Lung (tissue), 12 donors: ENCODE results near the gene KRTAP20-2. TPM values are rescaled to one million over a fixed set of nuclear protein-coding genes. Genes with fewer than 3 reads are reported as not detected.

Experiments
- ATAC-seq: fragments of 200-7000 bp; cut with Tn5 transposase; one replicate; pipeline ENCODE4 v1.9.1; 2020; ENCODE audit warnings: moderate number of reproducible peaks; ENCODE audit not compliant: insufficient read depth, low FRiP score
- DNase-seq, 3 donors: peaks; one replicate each; pipeline ENCODE4 v3.0.0-alpha.2; 2013 to 2017
- H3K27ac ChIP-seq, 2 donors: one replicate each; pipeline ENCODE4 v1.5.1; 2013; ENCODE audit warnings: mild to moderate bottlenecking in 2 of 2, moderate library complexity in 2 of 2, control low read depth in 1 of 2, inconsistent platforms in 1 of 2, low read depth in 1 of 2, low read length in 1 of 2
- H3K27me3 ChIP-seq, 3 donors: one replicate each; pipeline ENCODE4 v1.5.1; 2013; ENCODE audit warnings: low read length in 2 of 3; ENCODE audit not compliant: control insufficient read depth in 3 of 3, insufficient read depth in 3 of 3
- H3K36me3 ChIP-seq, 4 donors: one replicate each; pipeline ENCODE4 v1.5.1; 2013; ENCODE audit warnings: low read length in 4 of 4, mild to moderate bottlenecking in 1 of 4, moderate library complexity in 1 of 4; ENCODE audit not compliant: control insufficient read depth in 4 of 4, insufficient read depth in 4 of 4
- H3K4me1 ChIP-seq, 5 donors: one replicate each; pipeline ENCODE4 v1.5.1; 2013; ENCODE audit warnings: low read length in 5 of 5, mild to moderate bottlenecking in 2 of 5, moderate library complexity in 1 of 5; ENCODE audit not compliant: control insufficient read depth in 5 of 5, insufficient read depth in 5 of 5
- H3K4me3 ChIP-seq: one replicate; pipeline ENCODE4 v1.5.1; 2013; ENCODE audit warnings: mild to moderate bottlenecking, control low read depth, moderate library complexity
- H3K9ac ChIP-seq, 2 donors: one replicate each; pipeline ENCODE4 v1.5.1; 2013; ENCODE audit warnings: low read length in 2 of 2, control low read depth in 1 of 2; ENCODE audit not compliant: insufficient read depth in 1 of 2
- H3K9me3 ChIP-seq, 4 donors: one replicate each; pipeline ENCODE4 v1.5.1; 2013; ENCODE audit warnings: low read length in 3 of 4, mild to moderate bottlenecking in 1 of 4, moderate library complexity in 1 of 4; ENCODE audit not compliant: control insufficient read depth in 4 of 4, insufficient read depth in 3 of 4
- WGBS, 2 donors: extraction: QIAGEN DNeasy Blood & Tissue Kit; methylation state at CpG; one replicate each; pipeline ENCODE4 v1.1.7; 2013; 5-methylcytosine and 5-hydroxymethylcytosine counted together
- polyA plus RNA-seq, 2 donors: library from polyadenylated mRNA; stranded (reverse); fragments of 200-250 nt; gene quantifications; one replicate each; pipeline ENCODE4 v1.2.1, GENCODE V29; 2013
- total RNA-seq, 2 donors: library from RNA; depleted of rRNA in 1 of 2; stranded (reverse); fragments of >200 nt in 1 of 2; gene quantifications; one replicate each; pipeline ENCODE4 v1.2.1, GENCODE V29; 2014 to 2021
- TF ChIP-seq, protein P1 (sequence below): IDR thresholded peaks from 2 replicates; pipeline ENCODE4 v1.5.1; 2012; ENCODE audit warnings: mild to moderate bottlenecking; ENCODE audit errors: control extremely low read depth, extremely low read depth
- donor health status: control.
- donor health status: control.
- donor health status: Bipolar disorder and iron deficiency.
- donor health status: healthy.
- donor health status: DM: yes; HTN: yes; CAD: no.

Gene KRTAP20-2
- total and polyA plus RNA-seq, 4 donors, result not detected

DNA sequence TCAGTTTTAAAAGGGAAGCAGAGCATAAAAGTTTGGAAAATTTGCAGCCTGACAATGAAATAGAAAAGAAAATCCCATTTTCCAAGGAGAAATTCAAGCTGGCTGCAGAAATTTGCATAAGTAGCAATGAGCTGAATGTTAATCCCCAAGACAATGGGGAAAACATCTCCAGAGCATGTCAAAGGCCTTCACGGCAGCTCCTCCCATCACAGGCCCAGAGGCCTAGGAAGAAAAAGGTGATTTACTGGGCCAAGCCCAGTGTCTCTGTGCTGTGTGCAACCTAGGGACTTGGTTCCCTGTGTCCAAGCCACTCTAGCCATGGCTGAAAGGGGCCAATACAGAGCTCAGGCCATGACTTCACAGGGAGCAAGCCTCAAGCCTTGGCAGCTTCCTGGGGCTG is 33.8 kb downstream of the KRTAP20-2 start:
- no peak overlapping the region for H3K4me3 ChIP-seq
- TF ChIP-seq, protein P1, sequence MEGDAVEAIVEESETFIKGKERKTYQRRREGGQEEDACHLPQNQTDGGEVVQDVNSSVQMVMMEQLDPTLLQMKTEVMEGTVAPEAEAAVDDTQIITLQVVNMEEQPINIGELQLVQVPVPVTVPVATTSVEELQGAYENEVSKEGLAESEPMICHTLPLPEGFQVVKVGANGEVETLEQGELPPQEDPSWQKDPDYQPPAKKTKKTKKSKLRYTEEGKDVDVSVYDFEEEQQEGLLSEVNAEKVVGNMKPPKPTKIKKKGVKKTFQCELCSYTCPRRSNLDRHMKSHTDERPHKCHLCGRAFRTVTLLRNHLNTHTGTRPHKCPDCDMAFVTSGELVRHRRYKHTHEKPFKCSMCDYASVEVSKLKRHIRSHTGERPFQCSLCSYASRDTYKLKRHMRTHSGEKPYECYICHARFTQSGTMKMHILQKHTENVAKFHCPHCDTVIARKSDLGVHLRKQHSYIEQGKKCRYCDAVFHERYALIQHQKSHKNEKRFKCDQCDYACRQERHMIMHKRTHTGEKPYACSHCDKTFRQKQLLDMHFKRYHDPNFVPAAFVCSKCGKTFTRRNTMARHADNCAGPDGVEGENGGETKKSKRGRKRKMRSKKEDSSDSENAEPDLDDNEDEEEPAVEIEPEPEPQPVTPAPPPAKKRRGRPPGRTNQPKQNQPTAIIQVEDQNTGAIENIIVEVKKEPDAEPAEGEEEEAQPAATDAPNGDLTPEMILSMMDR, result no peak
- DNase-seq, result no peak
- 71 to 95% methylated on average over 1 of the region's 1 CpG for WGBS, 2 donors
- H3K36me3 ChIP-seq, result no peaks in the 10 kb centered on the region
- H3K9ac ChIP-seq, result no peak overlapping the region
- peaks cover 0 to 5% (median 1%) of the 10 kb centered on the region in 4 donors for H3K9me3 ChIP-seq
- no peaks in the 10 kb centered on the region for H3K27me3 ChIP-seq
- no peaks in the 10 kb centered on the region for H3K4me1 ChIP-seq
- no peak for ATAC-seq
- no peak overlapping the region for H3K27ac ChIP-seq

DNA sequence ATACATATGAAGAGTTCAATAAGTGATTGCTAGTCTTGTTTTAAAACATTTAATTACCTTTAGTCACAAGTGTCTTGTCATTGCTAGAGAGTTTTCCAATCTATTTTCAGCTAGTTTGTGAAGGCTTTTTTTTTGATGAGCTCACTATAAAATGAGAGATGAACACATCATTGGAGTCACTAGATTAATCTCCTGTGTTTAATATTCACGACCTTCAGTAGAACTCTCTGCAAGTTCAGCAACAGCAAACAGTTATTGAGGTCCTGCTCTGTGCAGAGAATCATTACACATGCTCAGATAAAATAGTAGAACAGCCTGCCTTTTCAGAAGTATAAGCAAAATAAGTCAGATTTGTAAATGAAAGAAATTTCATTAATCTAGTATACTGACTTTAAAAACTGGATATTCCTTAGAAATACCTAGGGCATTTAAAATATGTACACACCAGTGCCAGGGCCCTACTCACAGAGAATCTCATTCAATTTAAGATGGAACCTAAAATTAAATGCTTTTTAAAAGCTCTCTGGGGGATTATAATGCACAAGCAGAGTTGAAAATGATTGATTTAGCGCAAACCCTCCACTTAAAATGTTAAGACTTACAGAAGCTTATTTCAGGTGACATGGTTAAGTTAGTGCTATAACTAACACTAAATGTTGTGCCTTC is 38.1 kb downstream of the KRTAP20-2 start:
- Histone ChIP-seq H3K9ac (no peak overlapping the region), H3K9me3 (peaks cover 0 to 5% (median 0%) of the 10 kb centered on the region in 4 donors), H3K4me1 (no peaks in the 10 kb centered on the region), H3K27me3 (no peaks in the 10 kb centered on the region), H3K27ac (no peak overlapping the region), H3K36me3 (no peaks in the 10 kb centered on the region), H3K4me3 (no peak overlapping the region)
- TF ChIP-seq, protein P1, result no peak
- DNase-seq, result no peak
- ATAC-seq, result no peak
- WGBS, 2 donors, result 81 to 82% methylated on average over 2 of the region's 2 CpGs

DNA sequence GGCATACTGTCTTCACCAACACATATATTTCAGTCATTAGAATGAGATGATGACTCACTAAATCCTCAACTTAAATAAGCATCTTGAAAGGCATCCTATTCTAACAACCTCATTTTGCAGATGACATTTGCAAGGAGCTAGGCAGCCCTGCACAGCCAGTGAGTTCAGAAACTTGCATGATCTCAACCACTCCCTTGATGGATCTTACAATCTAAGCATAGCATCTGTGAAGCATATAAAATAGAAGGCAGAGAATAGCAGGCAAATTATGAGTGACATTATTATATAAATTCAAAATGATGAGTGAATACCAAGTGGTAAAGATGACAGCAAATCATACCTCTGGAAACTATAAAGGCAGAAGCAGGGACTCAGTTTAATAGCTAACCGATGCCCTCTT is 39.3 kb downstream of the KRTAP20-2 start:
- H3K27me3 ChIP-seq, result no peaks in the 10 kb centered on the region
- H3K4me3 ChIP-seq, result no peak overlapping the region
- WGBS, 2 donors, result 73 to 79% methylated on average over 1 of the region's 1 CpG
- no peak overlapping the region for H3K27ac ChIP-seq
- no peak overlapping the region for H3K9ac ChIP-seq
- ATAC-seq (no peak), DNase-seq (no peak)
- TF ChIP-seq, protein P1, result no peak
- no peaks in the 10 kb centered on the region for H3K4me1 ChIP-seq
- no peaks in the 10 kb centered on the region for H3K9me3 ChIP-seq
- no peaks in the 10 kb centered on the region for H3K36me3 ChIP-seq

DNA sequence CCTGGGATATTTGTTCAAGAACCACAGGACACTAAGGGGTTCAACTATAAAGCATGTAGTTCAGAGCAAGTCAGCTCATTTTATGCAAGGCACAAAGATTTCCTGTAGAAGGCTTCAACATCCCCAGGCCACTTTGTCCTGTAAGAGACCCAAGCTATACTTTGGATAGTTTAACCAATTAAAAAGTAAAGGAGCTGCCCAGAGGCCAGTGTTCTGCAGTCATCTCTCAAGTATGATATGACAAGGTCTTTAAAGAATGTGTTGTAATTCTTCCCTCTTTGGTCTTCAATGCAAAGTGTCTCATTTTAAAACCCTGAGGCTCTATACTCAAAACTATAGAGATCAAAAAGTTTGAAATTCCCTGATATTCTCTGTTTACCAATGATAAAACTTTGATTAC is 41.7 kb downstream of the KRTAP20-2 start:
- TF ChIP-seq, protein P1, result no peak
- no peaks in the 10 kb centered on the region for H3K9me3 ChIP-seq
- ATAC-seq, result no peak
- H3K9ac ChIP-seq, result no peak overlapping the region
- H3K36me3 ChIP-seq, result no peaks in the 10 kb centered on the region
- no peaks in the 10 kb centered on the region for H3K4me1 ChIP-seq
- DNase-seq, result no peak
- H3K27ac ChIP-seq, result no peak overlapping the region
- no peak overlapping the region for H3K4me3 ChIP-seq
- H3K27me3 ChIP-seq, result no peaks in the 10 kb centered on the region
